Measurements from ENCODE around the gene KRTAP13-4.

DNA sequence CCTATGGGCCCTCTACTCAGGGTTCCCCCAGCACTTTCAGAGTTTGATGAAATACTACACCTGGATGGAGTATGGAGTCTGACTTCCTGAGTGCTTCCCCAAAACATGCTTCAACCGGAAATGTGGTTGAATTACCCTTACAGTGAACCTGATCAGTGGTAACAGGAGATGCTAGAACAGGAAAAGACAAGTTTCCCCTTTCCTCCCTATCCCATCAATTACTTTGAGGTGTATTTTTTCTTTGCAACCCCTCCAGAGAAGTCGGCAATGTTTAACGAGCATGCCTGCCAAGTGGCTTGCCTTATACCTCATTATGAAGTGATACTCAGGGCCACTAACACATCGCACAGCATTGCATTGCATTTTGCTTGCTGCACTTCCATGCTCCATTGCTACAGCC, 17.0 kb downstream of the KRTAP13-4 start:
- TF ChIP-seq RAD21 (conservative IDR thresholded peaks at IDR 0.05 in 1 of 2, IDR thresholded peaks at IDR 0.05 in 1 of 2) (no peak), MAFK (IDR thresholded peaks at IDR 0.05; ENCODE audit: partially characterized antibody) (no peak), CTCF (IDR thresholded peaks at IDR 0.05) (no peak), ESRRA (IDR thresholded peaks at IDR 0.05; ENCODE audit: borderline replicate concordance, low read length) (no peak), CHD2 (IDR thresholded peaks at IDR 0.05; ENCODE audit: low read length, partially characterized antibody) (no peak), MAX (IDR thresholded peaks at IDR 0.05) (no peak), SREBF2 (IDR thresholded peaks at IDR 0.05) (no peak), FOSL2 (IDR thresholded peaks at IDR 0.05) (no peak), FOSL2 (CRISPR knock-in tag; IDR thresholded peaks at IDR 0.05) (no peak), POLR2A (IDR thresholded peaks at IDR 0.05; ENCODE audit: low read length) (no peak), EP300 (IDR thresholded peaks at IDR 0.05) (no peak), E2F6 (IDR thresholded peaks at IDR 0.05; ENCODE audit: borderline replicate concordance, low read depth) (no peak), PBX3 (IDR thresholded peaks at IDR 0.05) (no peak), RCOR1 (IDR thresholded peaks at IDR 0.05; ENCODE audit: low read depth, low read length) (no peak)
